Measurements from ENCODE around the gene PLEKHH2.

The PLEKHH2 gene

GRCh38 chr2:43806719-43807031 is 169.6 kb downstream of the PLEKHH2 start:
- CTCF ChIA-PET, result no interaction called here

DNA sequence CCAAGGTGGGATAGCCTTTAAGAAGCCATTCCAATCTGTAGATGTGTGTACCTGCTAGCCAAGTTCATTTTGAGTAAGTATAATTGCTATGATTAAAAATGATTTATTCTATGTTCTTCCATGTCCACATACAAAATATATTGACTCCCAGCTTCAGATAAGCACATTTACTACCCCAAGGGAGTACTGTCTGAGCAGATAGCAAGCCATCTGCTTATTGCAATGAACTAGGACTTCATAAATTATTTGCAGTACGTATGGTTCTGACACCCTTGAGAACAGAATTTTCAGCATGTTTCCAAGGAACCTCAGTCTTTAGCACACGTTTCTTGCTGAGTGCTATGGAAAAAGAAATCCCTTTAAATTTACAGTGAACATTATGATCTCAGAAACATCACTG is 173.4 kb downstream of the PLEKHH2 start:
- no peak for TF ChIP-seq SUZ12 (IDR thresholded peaks at IDR 0.05)
- ChIA-PET POLR2A (no interaction called here), CTCF (no interaction called here)
- no peak for DNase-seq (ENCODE audit: extremely low spot score)

More at GRCh38 chr2:43806719-43807031, 169.6 kb downstream of the PLEKHH2 start:
- no peak for DNase-seq (ENCODE audit: extremely low spot score)
- POLR2A ChIA-PET, result no interaction called here
- no peak for TF ChIP-seq ARNT (IDR thresholded peaks at IDR 0.05)
- no peak for TF ChIP-seq BHLHE40 (IDR thresholded peaks at IDR 0.05; ENCODE audit: borderline replicate concordance)
- no peak for TF ChIP-seq SUZ12 (IDR thresholded peaks at IDR 0.05)
- no peak for TF ChIP-seq NFRKB (IDR thresholded peaks at IDR 0.05)
- TF ChIP-seq LEF1 (IDR thresholded peaks at IDR 0.05; ENCODE audit: borderline replicate concordance), result no peak
- TF ChIP-seq ZNF384 (IDR thresholded peaks at IDR 0.05), result no peak
- TF ChIP-seq L3MBTL2 (conservative IDR thresholded peaks at IDR 0.05), result no peak
- TF ChIP-seq HDGF (IDR thresholded peaks at IDR 0.05; ENCODE audit: borderline replicate concordance), result no peak
- no peak for TF ChIP-seq SP1 (IDR thresholded peaks at IDR 0.05)
- TF ChIP-seq CTBP1 (IDR thresholded peaks at IDR 0.05; ENCODE audit: borderline replicate concordance), result no peak
- TF ChIP-seq FOXK2 (IDR thresholded peaks at IDR 0.05), result no peak
- TF ChIP-seq FOXA1 (IDR thresholded peaks at IDR 0.05), result no peak
- TF ChIP-seq FOXM1 (IDR thresholded peaks at IDR 0.05; ENCODE audit: borderline replicate concordance), result no peak
- no peak for TF ChIP-seq PKNOX1 (IDR thresholded peaks at IDR 0.05)
- TF ChIP-seq ELF4 (IDR thresholded peaks at IDR 0.05), result no peak
- TF ChIP-seq TARDBP (IDR thresholded peaks at IDR 0.05), result no peak

DNA sequence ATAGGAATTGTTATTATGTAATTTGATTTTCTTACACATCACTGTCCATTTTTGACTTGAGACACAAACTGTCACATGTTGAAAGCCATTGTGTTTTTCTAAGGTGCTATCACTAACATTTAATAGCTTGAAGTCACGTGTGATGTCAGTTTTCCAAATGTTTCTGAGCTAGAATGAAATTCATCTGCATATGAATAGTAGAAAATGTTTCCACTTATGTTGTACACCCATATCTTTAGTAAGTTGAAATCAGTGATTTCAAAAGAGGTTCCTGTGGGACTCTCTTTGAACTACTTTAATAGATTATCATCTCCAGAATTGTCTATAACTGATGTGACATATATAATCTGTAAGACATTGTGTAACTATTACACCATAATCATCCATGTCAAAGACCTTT is 173.8 kb downstream of the PLEKHH2 start:
- CTCF ChIA-PET, result no interaction called here
- POLR2A ChIA-PET, result no interaction called here
- no peak for TF ChIP-seq TARDBP (IDR thresholded peaks at IDR 0.05)
- no peak for DNase-seq (ENCODE audit: extremely low spot score)

GRCh38 chr2:43812006-43812405 is 174.9 kb downstream of the PLEKHH2 start:
- POLR2A ChIA-PET, result no interaction called here
- no peak for DNase-seq (ENCODE audit: extremely low spot score)
- TF ChIP-seq ELF4 (IDR thresholded peaks at IDR 0.05) (no peak), NFRKB (IDR thresholded peaks at IDR 0.05) (no peak), ARNT (IDR thresholded peaks at IDR 0.05) (no peak), PKNOX1 (IDR thresholded peaks at IDR 0.05) (no peak), ZNF384 (IDR thresholded peaks at IDR 0.05) (no peak), LEF1 (IDR thresholded peaks at IDR 0.05; ENCODE audit: borderline replicate concordance) (no peak), FOXM1 (IDR thresholded peaks at IDR 0.05; ENCODE audit: borderline replicate concordance) (no peak), CTBP1 (IDR thresholded peaks at IDR 0.05; ENCODE audit: borderline replicate concordance) (no peak), TARDBP (IDR thresholded peaks at IDR 0.05) (no peak), FOXK2 (IDR thresholded peaks at IDR 0.05) (no peak), HDGF (IDR thresholded peaks at IDR 0.05; ENCODE audit: borderline replicate concordance) (no peak), SP1 (IDR thresholded peaks at IDR 0.05) (no peak), FOXA1 (IDR thresholded peaks at IDR 0.05) (no peak), L3MBTL2 (conservative IDR thresholded peaks at IDR 0.05) (no peak), BHLHE40 (IDR thresholded peaks at IDR 0.05; ENCODE audit: borderline replicate concordance) (no peak), SUZ12 (IDR thresholded peaks at IDR 0.05) (no peak)
- CTCF ChIA-PET, result interaction anchor here (0.6 to 0.8 kb wide), 2 partner anchors 11 to 14 kb away, joined by 3 to 7 read pairs; no protein-coding TSS in a partner anchor

- ChIA-PET CTCF (no interaction called here), POLR2A (no interaction called here)
- TF ChIP-seq ZNF384 (IDR thresholded peaks at IDR 0.05) (no peak), L3MBTL2 (conservative IDR thresholded peaks at IDR 0.05) (no peak), LEF1 (IDR thresholded peaks at IDR 0.05; ENCODE audit: borderline replicate concordance) (no peak), SP1 (IDR thresholded peaks at IDR 0.05) (no peak), BHLHE40 (IDR thresholded peaks at IDR 0.05; ENCODE audit: borderline replicate concordance) (no peak), ELF4 (IDR thresholded peaks at IDR 0.05) (no peak), ARNT (IDR thresholded peaks at IDR 0.05) (no peak), CTBP1 (IDR thresholded peaks at IDR 0.05; ENCODE audit: borderline replicate concordance) (no peak), SUZ12 (IDR thresholded peaks at IDR 0.05) (no peak), FOXA1 (IDR thresholded peaks at IDR 0.05) (no peak), FOXM1 (IDR thresholded peaks at IDR 0.05; ENCODE audit: borderline replicate concordance) (no peak), PKNOX1 (IDR thresholded peaks at IDR 0.05) (no peak), FOXK2 (IDR thresholded peaks at IDR 0.05) (no peak), TARDBP (IDR thresholded peaks at IDR 0.05) (no peak), HDGF (IDR thresholded peaks at IDR 0.05; ENCODE audit: borderline replicate concordance) (no peak), NFRKB (IDR thresholded peaks at IDR 0.05) (no peak)
- no peak for DNase-seq (ENCODE audit: extremely low spot score)
Observed at GRCh38 chr2:43812947-43813346, 175.9 kb downstream of the PLEKHH2 start.

- ChIA-PET CTCF (no interaction called here), POLR2A (no interaction called here)
- TF ChIP-seq ELF4 (IDR thresholded peaks at IDR 0.05) (no peak), L3MBTL2 (conservative IDR thresholded peaks at IDR 0.05) (no peak), SUZ12 (IDR thresholded peaks at IDR 0.05) (no peak), CTBP1 (IDR thresholded peaks at IDR 0.05; ENCODE audit: borderline replicate concordance) (no peak), LEF1 (IDR thresholded peaks at IDR 0.05; ENCODE audit: borderline replicate concordance) (no peak), BHLHE40 (IDR thresholded peaks at IDR 0.05; ENCODE audit: borderline replicate concordance) (no peak), FOXM1 (IDR thresholded peaks at IDR 0.05; ENCODE audit: borderline replicate concordance) (no peak), TARDBP (IDR thresholded peaks at IDR 0.05) (no peak), ZNF384 (IDR thresholded peaks at IDR 0.05) (no peak), NFRKB (IDR thresholded peaks at IDR 0.05) (no peak), SP1 (IDR thresholded peaks at IDR 0.05) (no peak), FOXK2 (IDR thresholded peaks at IDR 0.05) (no peak), PKNOX1 (IDR thresholded peaks at IDR 0.05) (no peak)
- no peak for DNase-seq (ENCODE audit: extremely low spot score)
Observed at GRCh38 chr2:43814711-43815110, 177.7 kb downstream of the PLEKHH2 start.

All from HEK293T (cell line).